OCI-LY1 (cell line): ENCODE results near the gene LRMDA.

Experiments
- H2AFZ ChIP-seq: fragments of 200-600 bp; sonication (generic), shearing (Covaris generic); 2 replicates; pipeline ENCODE4 v1.6.0; 2014; ENCODE audit warnings: antibody characterized with exemption, mild to moderate bottlenecking, low read length
- H3F3A ChIP-seq: fragments of 200-600 bp; sonication (generic), shearing (Covaris generic); 2 replicates; pipeline ENCODE4 v1.6.0; 2014; ENCODE audit warnings: mild to moderate bottlenecking, antibody characterized with exemption, low read length, moderate library complexity; ENCODE audit not compliant: insufficient read depth
- H3K27ac ChIP-seq: fragments of 200-600 bp; sonication (generic); 2 replicates; pipeline ENCODE4 v1.5.1; 2014; ENCODE audit warnings: low read length, mixed run types, mild to moderate bottlenecking, low read depth; ENCODE audit not compliant: poor library complexity, severe bottlenecking
- H3K27me3 ChIP-seq: fragments of 200-600 bp; sonication (generic); 2 replicates; pipeline ENCODE4 v1.6.0; 2014; ENCODE audit warnings: antibody characterized with exemption, mild to moderate bottlenecking, low read length, moderate library complexity; ENCODE audit not compliant: insufficient read depth
- H3K36me3 ChIP-seq: fragments of 200-600 bp; sonication (generic); 2 replicates; pipeline ENCODE4 v1.6.1; 2014; ENCODE audit warnings: mild to moderate bottlenecking, antibody characterized with exemption, low read length, moderate library complexity, mixed read lengths; ENCODE audit not compliant: insufficient read depth
- H3K4me1 ChIP-seq: fragments of 200-600 bp; sonication (generic); 2 replicates; pipeline ENCODE4 v1.5.1; 2014; ENCODE audit warnings: mild to moderate bottlenecking, low read length, moderate library complexity; ENCODE audit not compliant: insufficient read depth, severe bottlenecking
- H3K4me2 ChIP-seq: fragments of 200-600 bp; sonication (generic), shearing (Covaris generic); 2 replicates; pipeline ENCODE4 v1.6.1; 2014; ENCODE audit warnings: low read length
- H3K4me3 ChIP-seq: fragments of 200-600 bp; sonication (generic); 2 replicates; pipeline ENCODE4 v1.5.1; 2014; ENCODE audit warnings: low read length, low read depth, mild to moderate bottlenecking, mixed read lengths; ENCODE audit not compliant: poor library complexity, severe bottlenecking
- H3K79me2 ChIP-seq: fragments of 200-600 bp; shearing (Covaris generic); 2 replicates; pipeline ENCODE4 v1.6.1; 2016; ENCODE audit warnings: mixed run types, low read length, mixed read lengths; ENCODE audit not compliant: insufficient read depth
- H3K9ac ChIP-seq: fragments of 200-600 bp; sonication (generic), shearing (Covaris generic); 2 replicates; pipeline ENCODE4 v1.6.1; 2014; ENCODE audit warnings: mild to moderate bottlenecking, low read length, mixed read lengths
- H3K9me2 ChIP-seq: fragments of 200-600 bp; sonication (generic), shearing (Covaris generic); 2 replicates; pipeline ENCODE4 v1.6.1; 2014; ENCODE audit warnings: low read depth, mild to moderate bottlenecking, low read length, mixed read lengths
- H3K9me3 ChIP-seq: fragments of 200-600 bp; shearing (Covaris generic); 2 replicates; pipeline ENCODE4 v1.6.1; 2014; ENCODE audit warnings: low read length, mixed read lengths
- H4K20me1 ChIP-seq: fragments of 200-600 bp; sonication (generic), shearing (Covaris generic); 2 replicates; pipeline ENCODE4 v1.6.0; 2016; ENCODE audit warnings: mild to moderate bottlenecking, low read length; ENCODE audit not compliant: insufficient read depth
- CTCF ChIP-seq: fragments of 200-600 bp; sonication (generic), shearing (Covaris generic); IDR thresholded peaks from 2 replicates; pipeline ENCODE4 v1.5.1; 2017; ENCODE audit warnings: mild to moderate bottlenecking, antibody characterized with exemption, low read length, moderate library complexity, mixed read lengths
- EZH2 ChIP-seq: fragments of 200-600 bp; sonication (generic), shearing (Covaris generic); IDR thresholded peaks from 2 replicates; pipeline ENCODE4 v1.8.0; 2017; ENCODE audit warnings: borderline replicate concordance, mixed run types, mild to moderate bottlenecking, antibody characterized with exemption, low read length, moderate library complexity, mixed read lengths

The LRMDA gene

GRCh38 chr10:75994357-75995040, 563.1 kb downstream of the LRMDA start:
- no peak overlapping the region for H3K27ac ChIP-seq
- H3K4me1 ChIP-seq: no peaks in the 10 kb centered on the region
- no peaks in the 10 kb centered on the region for H3K9me2 ChIP-seq
- H3K79me2 ChIP-seq: no peaks in the 10 kb centered on the region
- H3K36me3 ChIP-seq: no peaks in the 10 kb centered on the region
- no peaks in the 10 kb centered on the region for H3K9me3 ChIP-seq
- no peak for TF ChIP-seq EZH2
- no peak for TF ChIP-seq CTCF
- H3K4me3 ChIP-seq: no peak overlapping the region
- no peaks in the 10 kb centered on the region for H4K20me1 ChIP-seq
- no peak overlapping the region for H2AFZ ChIP-seq
- no peaks in the 10 kb centered on the region for H3F3A ChIP-seq
- no peaks in the 10 kb centered on the region for H3K27me3 ChIP-seq
- no peak overlapping the region for H3K4me2 ChIP-seq
- H3K9ac ChIP-seq: no peak overlapping the region

DNA sequence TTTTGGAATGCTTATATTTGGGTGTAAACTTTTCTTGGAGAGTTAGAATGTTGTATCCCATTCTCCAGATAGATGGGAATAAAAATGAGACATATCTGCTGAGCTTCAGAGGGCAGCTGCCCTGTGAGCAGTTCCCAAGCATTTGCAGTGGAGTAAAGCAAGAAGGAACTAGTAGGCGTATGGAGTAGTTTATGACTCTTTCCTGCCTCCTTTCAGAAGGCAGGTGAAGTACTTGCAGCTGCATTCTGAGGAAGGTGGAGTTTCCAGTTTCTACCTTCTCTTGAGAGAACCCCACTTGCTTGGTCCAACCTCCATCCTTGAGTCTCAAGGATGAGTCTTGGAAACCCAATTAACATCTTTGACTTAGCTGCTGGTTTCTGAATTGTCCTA, 563.6 kb downstream of the LRMDA start:
- Histone ChIP-seq H3K27me3 (no peaks in the 10 kb centered on the region), H3K9me3 (no peaks in the 10 kb centered on the region), H3K79me2 (no peaks in the 10 kb centered on the region), H2AFZ (no peak overlapping the region), H3K4me1 (no peaks in the 10 kb centered on the region), H3K9ac (no peak overlapping the region), H3K36me3 (no peaks in the 10 kb centered on the region), H4K20me1 (no peaks in the 10 kb centered on the region), H3K4me2 (no peak overlapping the region), H3K27ac (no peak overlapping the region), H3K9me2 (no peaks in the 10 kb centered on the region), H3K4me3 (no peak overlapping the region), H3F3A (no peaks in the 10 kb centered on the region)
- TF ChIP-seq CTCF: no peak
- TF ChIP-seq EZH2: no peak

GRCh38 chr10:75995720-75996119, 564.3 kb downstream of the LRMDA start:
- H3F3A ChIP-seq: no peaks in the 10 kb centered on the region
- no peaks in the 10 kb centered on the region for H3K9me2 ChIP-seq
- no peaks in the 10 kb centered on the region for H3K27me3 ChIP-seq
- no peaks in the 10 kb centered on the region for H3K36me3 ChIP-seq
- H2AFZ ChIP-seq: no peak overlapping the region
- no peak overlapping the region for H3K4me2 ChIP-seq
- no peaks in the 10 kb centered on the region for H3K9me3 ChIP-seq
- no peaks in the 10 kb centered on the region for H3K79me2 ChIP-seq
- no peak overlapping the region for H3K4me3 ChIP-seq
- no peak overlapping the region for H3K27ac ChIP-seq
- no peaks in the 10 kb centered on the region for H4K20me1 ChIP-seq
- TF ChIP-seq EZH2 (no peak), CTCF (no peak)
- H3K4me1 ChIP-seq: no peaks in the 10 kb centered on the region
- no peak overlapping the region for H3K9ac ChIP-seq
